ENCODE data around the gene SRD5A3. TPM values are rescaled to one million over a fixed set of nuclear protein-coding genes. Genes with fewer than 3 reads are reported as not detected.

SRD5A3 gene
- total RNA-seq, 1 donor from 2014 or later = 25.5 TPM

DNA sequence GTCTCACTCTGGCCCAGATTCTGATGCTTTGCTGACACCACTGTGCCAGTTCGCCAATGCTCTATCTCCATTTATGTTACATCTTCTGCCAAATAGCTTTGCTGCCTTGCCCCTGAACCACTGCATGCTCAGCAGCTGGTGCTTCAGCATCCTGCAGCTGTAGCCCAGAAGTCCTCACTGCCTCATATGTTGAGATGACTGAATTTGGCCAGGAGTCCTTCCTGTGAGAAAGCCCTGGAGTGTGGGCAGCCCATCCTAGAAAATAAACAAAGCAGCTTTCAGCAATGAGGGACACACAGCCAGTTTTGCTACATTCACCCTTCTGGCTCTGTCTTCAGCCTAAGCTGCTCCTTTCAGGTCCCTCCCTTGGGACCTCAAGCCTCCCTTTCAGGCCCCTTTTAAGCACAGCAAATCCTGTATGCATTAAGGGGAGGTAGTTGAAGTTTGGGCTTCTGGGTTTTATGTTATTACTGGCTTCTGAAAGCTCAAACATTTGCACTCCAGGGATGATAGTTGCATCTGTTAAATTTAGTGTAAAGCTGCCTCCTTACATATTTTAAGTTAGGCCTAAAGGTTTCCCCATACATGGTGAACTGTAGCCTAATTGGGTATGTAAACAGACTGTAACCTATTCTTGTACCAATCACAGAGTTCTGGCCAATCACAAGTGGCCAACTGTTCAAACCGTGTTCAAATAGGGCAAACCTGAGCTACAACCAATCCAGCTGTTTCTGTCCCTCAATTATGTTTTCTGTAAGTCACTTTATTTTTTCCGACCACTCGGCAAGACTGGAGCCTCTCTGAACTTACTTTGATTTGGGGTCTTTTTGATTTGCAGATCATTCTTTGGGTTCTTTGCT, 47.6 kb downstream of the SRD5A3 start:
- H3K27ac ChIP-seq = no peak overlapping the region
- H3K36me3 ChIP-seq = no peaks in the 10 kb centered on the region
- H3K9me3 ChIP-seq = no peaks in the 10 kb centered on the region
- DNase-seq (ENCODE audit: extremely low spot score in 2 of 2) = no peak
- peaks cover 16% of the 10 kb centered on the region for H3K4me1 ChIP-seq
- no peak overlapping the region for H3K4me3 ChIP-seq
- no peaks in the 10 kb centered on the region for H3K27me3 ChIP-seq
- TF ChIP-seq POLR2AphosphoS5 (IDR thresholded peaks at IDR 0.05; ENCODE audit: insufficient read depth in 1 of 2, low read depth in 1 of 2) = no peak
- TF ChIP-seq, protein P1, sequence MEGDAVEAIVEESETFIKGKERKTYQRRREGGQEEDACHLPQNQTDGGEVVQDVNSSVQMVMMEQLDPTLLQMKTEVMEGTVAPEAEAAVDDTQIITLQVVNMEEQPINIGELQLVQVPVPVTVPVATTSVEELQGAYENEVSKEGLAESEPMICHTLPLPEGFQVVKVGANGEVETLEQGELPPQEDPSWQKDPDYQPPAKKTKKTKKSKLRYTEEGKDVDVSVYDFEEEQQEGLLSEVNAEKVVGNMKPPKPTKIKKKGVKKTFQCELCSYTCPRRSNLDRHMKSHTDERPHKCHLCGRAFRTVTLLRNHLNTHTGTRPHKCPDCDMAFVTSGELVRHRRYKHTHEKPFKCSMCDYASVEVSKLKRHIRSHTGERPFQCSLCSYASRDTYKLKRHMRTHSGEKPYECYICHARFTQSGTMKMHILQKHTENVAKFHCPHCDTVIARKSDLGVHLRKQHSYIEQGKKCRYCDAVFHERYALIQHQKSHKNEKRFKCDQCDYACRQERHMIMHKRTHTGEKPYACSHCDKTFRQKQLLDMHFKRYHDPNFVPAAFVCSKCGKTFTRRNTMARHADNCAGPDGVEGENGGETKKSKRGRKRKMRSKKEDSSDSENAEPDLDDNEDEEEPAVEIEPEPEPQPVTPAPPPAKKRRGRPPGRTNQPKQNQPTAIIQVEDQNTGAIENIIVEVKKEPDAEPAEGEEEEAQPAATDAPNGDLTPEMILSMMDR (IDR thresholded peaks at IDR 0.05) = no peak
- TF ChIP-seq POLR2A (IDR thresholded peaks at IDR 0.05) = no peak
- intact Hi-C loops (cut with DNase I) = loop anchor here (10.0 kb wide), 1 partner anchor 49 kb away; the partner anchor contains the start of gene SRD5A3

DNA sequence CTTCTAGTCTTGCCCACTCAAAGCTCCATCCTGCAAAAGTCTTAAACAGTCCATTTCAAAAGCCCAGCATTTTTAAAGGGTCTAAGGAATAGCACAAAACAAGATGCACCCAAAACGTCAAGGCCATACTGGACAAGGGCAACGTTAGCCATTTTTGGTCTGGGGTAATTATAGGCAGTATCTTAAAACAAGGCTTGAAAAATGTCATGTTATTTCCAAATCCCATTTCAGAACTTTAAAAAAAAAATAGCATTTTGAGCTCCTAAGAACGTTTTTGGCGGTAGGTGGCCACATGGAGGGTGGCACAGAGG, 49.1 kb downstream of the SRD5A3 start:
- DNase-seq (ENCODE audit: extremely low spot score in 2 of 2) = no peak
- Histone ChIP-seq H3K27ac (peak overlapping the region; percentile 99), H3K27me3 (no peaks in the 10 kb centered on the region), H3K36me3 (no peaks in the 10 kb centered on the region), H3K4me3 (peak overlapping the region; percentile 86 to 95), H3K4me1 (peaks cover 26% of the 10 kb centered on the region), H3K9me3 (no peaks in the 10 kb centered on the region)
- intact Hi-C loops (cut with DNase I) = loop anchor here (10.0 kb wide), 1 partner anchor 50 kb away; the partner anchor contains the start of gene SRD5A3
- TF ChIP-seq POLR2A (IDR thresholded peaks at IDR 0.05) (no peak), POLR2AphosphoS5 (IDR thresholded peaks at IDR 0.05; ENCODE audit: insufficient read depth in 1 of 2, low read depth in 1 of 2) (no peak)
- TF ChIP-seq, protein P1 (IDR thresholded peaks at IDR 0.05) = no peak

DNA sequence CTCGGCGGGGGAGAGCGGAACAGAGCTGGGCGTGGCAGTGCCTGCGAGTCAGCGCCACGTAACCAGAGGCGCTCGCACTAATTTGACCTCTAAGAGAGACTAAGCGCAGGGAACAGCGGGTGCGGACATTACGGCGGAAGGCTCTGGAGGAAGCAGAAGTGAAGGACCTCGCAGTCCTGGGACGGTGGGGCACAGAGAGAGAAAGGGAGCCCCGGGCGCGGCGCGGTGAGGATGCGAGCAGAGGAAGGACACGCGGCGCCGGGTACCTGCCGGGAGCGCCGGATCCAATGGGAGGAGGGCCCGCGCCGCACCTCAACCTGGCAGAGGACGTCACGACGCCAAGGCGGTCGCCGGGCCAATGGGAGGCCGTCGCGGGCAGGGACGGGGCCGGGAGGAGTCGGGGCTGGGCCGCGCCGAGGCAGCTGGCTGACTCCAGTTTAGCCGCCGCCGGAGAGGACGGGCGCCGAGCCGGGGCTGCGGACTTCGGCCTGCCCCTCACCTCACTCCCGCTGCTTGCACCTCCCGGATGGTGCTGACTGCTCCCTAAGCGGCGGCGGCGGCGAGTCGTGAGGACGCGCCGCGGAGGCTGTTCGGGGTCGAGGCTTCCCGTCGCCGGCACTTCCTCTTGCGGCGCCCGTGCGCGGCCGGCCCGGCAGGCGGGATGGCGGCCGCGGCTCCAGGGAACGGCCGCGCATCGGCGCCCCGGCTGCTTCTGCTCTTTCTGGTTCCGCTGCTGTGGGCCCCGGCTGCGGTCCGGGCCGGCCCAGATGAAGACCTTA, 49.7 kb downstream of the SRD5A3 start, which contains the start of gene TMEM165:
TSS of gene TMEM165 (plus strand) at position 429 of the 779 bp plus-strand sequence. CDS start at position 662, 233 bp downstream.
- Histone ChIP-seq H3K4me1 (peaks cover 31% of the 10 kb centered on the region), H3K36me3 (no peaks in the 10 kb centered on the region), H3K27me3 (no peaks in the 10 kb centered on the region), H3K4me3 (peak within 1 kb of the TSS; percentile 86 to 95), H3K9me3 (no peaks in the 10 kb centered on the region), H3K27ac (peak within 1 kb of the TSS; percentile 99)
- TF ChIP-seq, protein P1 (IDR thresholded peaks at IDR 0.05) = no peak
- peak in 1 of 2 donors; percentile 94 for TF ChIP-seq POLR2A (IDR thresholded peaks at IDR 0.05)
- peak; percentile 33 to 90 for TF ChIP-seq POLR2AphosphoS5 (IDR thresholded peaks at IDR 0.05; ENCODE audit: insufficient read depth in 1 of 2, low read depth in 1 of 2)
- intact Hi-C loops (cut with DNase I) = loop anchor here (2.0 to 10.0 kb wide), 3 partner anchors 35 to 151 kb away; partner anchors contain the start of genes CLOCK and SRD5A3
- peak in 1 of 2 donors; percentile 94 for DNase-seq (ENCODE audit: extremely low spot score in 2 of 2)

DNA sequence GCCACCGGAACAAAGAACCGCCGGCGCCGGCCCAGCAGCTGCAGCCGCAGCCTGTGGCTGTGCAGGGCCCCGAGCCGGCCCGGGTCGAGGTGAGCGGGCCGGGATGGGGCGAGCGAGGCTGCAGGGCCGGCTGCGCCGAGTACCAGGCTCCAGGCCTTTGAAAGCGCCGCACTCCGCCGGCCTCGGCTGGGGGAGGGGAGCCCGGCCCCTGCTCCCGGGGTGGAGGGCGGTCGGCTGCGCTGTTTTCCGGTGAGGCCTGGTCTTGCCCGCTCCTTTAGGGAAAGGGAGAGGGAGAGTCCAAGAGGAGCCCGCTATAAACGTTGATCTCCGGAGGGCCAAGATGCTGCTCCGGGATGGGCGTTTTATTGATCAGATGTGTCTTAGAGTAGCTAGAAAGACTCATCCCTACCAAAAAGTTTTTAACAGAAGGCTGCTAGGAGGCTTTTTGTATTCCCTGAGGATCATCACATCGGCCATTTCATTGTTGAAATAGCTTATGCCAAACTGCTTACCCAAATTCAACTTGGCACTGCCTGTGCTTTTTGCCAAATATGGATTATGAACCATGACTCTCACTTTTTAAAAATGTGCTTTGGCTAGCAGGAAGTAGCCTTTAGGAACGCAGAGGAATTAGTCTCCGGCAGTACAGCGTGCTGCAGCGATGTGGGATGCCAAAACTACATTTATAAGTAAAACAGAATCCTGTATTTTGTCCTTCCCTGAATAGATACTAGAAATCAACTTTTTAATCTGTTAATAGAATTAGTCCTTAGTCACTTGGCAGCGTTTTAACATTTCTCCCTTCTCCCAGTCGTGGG, 50.5 kb downstream of the SRD5A3 start:
- Histone ChIP-seq H3K27me3 (no peaks in the 10 kb centered on the region), H3K4me3 (peak overlapping the region; percentile 86 to 95), H3K27ac (peak overlapping the region; percentile 99), H3K9me3 (no peaks in the 10 kb centered on the region), H3K36me3 (no peaks in the 10 kb centered on the region), H3K4me1 (peaks cover 38% of the 10 kb centered on the region)
- intact Hi-C loops (cut with DNase I) = loop anchor here (2.0 to 10.0 kb wide), 3 partner anchors 36 to 150 kb away; partner anchors contain the start of genes CLOCK and SRD5A3
- TF ChIP-seq, protein P1 (IDR thresholded peaks at IDR 0.05) = no peak
- peak in 1 of 2 donors; percentile 60 for TF ChIP-seq POLR2AphosphoS5 (IDR thresholded peaks at IDR 0.05; ENCODE audit: insufficient read depth in 1 of 2, low read depth in 1 of 2)
- no peak for DNase-seq (ENCODE audit: extremely low spot score in 2 of 2)

Data from vagina (tissue), 2 donors.